ENCODE results near the gene C17orf107. TPM values are rescaled to one million over a fixed set of nuclear protein-coding genes. Genes with fewer than 3 reads are reported as not detected.

The C17orf107 gene
- total and polyA plus RNA-seq, 4 donors, result 0.19 to 5.9 (median 1.7) TPM

GRCh38 chr17:4887581-4887980 is 11.8 kb upstream of the C17orf107 start:
- Histone ChIP-seq H3K36me3 (ENCODE audit: control insufficient read depth in 4 of 4, insufficient read depth in 3 of 4, low read depth in 1 of 4, low read length in 3 of 4) (peaks cover 20 to 56% (median 31%) of the 10 kb centered on the region in 4 donors), H3K4me3 (ENCODE audit: low read depth in 1 of 3, low read length in 3 of 3) (no peak overlapping the region), H3K9me3 (ENCODE audit: control insufficient read depth in 4 of 4, low read length in 3 of 4) (no peaks in the 10 kb centered on the region), H3K27ac (ENCODE audit: low read depth in 1 of 2, low read length in 2 of 2) (no peak overlapping the region), H3K27me3 (ENCODE audit: control insufficient read depth in 4 of 4, insufficient read depth in 4 of 4, low read length in 3 of 4) (no peaks in the 10 kb centered on the region), H3K4me1 (ENCODE audit: control insufficient read depth in 4 of 4, insufficient read depth in 4 of 4, low read length in 3 of 4) (peaks cover 0 to 5% (median 3%) of the 10 kb centered on the region in 4 donors), H3K9ac (ENCODE audit: low read depth in 1 of 2, low read length in 2 of 2) (no peak overlapping the region)
- no peak for DNase-seq (ENCODE audit: low spot score)
- WGBS, result 95% methylated on average over 18 of the region's 18 CpGs
- TF ChIP-seq SP1 (IDR thresholded peaks at IDR 0.05), result no peak
- TF ChIP-seq HNF4G (IDR thresholded peaks at IDR 0.05), result no peak
- TF ChIP-seq FOXA1 (IDR thresholded peaks at IDR 0.05), result no peak
- no peak for TF ChIP-seq FOXA2 (IDR thresholded peaks at IDR 0.05)
- no peak for TF ChIP-seq RAD21 (IDR thresholded peaks at IDR 0.05)
- TF ChIP-seq ZBTB33 (IDR thresholded peaks at IDR 0.05), result no peak
- TF ChIP-seq, protein P1, sequence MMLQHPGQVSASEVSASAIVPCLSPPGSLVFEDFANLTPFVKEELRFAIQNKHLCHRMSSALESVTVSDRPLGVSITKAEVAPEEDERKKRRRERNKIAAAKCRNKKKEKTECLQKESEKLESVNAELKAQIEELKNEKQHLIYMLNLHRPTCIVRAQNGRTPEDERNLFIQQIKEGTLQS (IDR thresholded peaks at IDR 0.05), result no peak
- TF ChIP-seq NR2F2 (IDR thresholded peaks at IDR 0.05), result no peak
- TF ChIP-seq EGR1 (IDR thresholded peaks at IDR 0.05; ENCODE audit: low read depth in 2 of 2), result no peak
- TF ChIP-seq MAX (IDR thresholded peaks at IDR 0.05), result no peak
- TF ChIP-seq GABPA (IDR thresholded peaks at IDR 0.05 in 1 of 2, conservative IDR thresholded peaks at IDR 0.05 in 1 of 2), result no peak
- TF ChIP-seq, protein P2, sequence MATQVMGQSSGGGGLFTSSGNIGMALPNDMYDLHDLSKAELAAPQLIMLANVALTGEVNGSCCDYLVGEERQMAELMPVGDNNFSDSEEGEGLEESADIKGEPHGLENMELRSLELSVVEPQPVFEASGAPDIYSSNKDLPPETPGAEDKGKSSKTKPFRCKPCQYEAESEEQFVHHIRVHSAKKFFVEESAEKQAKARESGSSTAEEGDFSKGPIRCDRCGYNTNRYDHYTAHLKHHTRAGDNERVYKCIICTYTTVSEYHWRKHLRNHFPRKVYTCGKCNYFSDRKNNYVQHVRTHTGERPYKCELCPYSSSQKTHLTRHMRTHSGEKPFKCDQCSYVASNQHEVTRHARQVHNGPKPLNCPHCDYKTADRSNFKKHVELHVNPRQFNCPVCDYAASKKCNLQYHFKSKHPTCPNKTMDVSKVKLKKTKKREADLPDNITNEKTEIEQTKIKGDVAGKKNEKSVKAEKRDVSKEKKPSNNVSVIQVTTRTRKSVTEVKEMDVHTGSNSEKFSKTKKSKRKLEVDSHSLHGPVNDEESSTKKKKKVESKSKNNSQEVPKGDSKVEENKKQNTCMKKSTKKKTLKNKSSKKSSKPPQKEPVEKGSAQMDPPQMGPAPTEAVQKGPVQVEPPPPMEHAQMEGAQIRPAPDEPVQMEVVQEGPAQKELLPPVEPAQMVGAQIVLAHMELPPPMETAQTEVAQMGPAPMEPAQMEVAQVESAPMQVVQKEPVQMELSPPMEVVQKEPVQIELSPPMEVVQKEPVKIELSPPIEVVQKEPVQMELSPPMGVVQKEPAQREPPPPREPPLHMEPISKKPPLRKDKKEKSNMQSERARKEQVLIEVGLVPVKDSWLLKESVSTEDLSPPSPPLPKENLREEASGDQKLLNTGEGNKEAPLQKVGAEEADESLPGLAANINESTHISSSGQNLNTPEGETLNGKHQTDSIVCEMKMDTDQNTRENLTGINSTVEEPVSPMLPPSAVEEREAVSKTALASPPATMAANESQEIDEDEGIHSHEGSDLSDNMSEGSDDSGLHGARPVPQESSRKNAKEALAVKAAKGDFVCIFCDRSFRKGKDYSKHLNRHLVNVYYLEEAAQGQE (IDR thresholded peaks at IDR 0.05), result no peak
- no peak for TF ChIP-seq YY1 (IDR thresholded peaks at IDR 0.05)
- TF ChIP-seq, protein P3, sequence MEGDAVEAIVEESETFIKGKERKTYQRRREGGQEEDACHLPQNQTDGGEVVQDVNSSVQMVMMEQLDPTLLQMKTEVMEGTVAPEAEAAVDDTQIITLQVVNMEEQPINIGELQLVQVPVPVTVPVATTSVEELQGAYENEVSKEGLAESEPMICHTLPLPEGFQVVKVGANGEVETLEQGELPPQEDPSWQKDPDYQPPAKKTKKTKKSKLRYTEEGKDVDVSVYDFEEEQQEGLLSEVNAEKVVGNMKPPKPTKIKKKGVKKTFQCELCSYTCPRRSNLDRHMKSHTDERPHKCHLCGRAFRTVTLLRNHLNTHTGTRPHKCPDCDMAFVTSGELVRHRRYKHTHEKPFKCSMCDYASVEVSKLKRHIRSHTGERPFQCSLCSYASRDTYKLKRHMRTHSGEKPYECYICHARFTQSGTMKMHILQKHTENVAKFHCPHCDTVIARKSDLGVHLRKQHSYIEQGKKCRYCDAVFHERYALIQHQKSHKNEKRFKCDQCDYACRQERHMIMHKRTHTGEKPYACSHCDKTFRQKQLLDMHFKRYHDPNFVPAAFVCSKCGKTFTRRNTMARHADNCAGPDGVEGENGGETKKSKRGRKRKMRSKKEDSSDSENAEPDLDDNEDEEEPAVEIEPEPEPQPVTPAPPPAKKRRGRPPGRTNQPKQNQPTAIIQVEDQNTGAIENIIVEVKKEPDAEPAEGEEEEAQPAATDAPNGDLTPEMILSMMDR (IDR thresholded peaks at IDR 0.05; ENCODE audit: low read depth, low read length, missing input control), result no peak
- no peak for TF ChIP-seq JUND (IDR thresholded peaks at IDR 0.05)
- TF ChIP-seq RXRA (IDR thresholded peaks at IDR 0.05), result no peak
- no peak for TF ChIP-seq HNF4A (conservative IDR thresholded peaks at IDR 0.05)
- TF ChIP-seq TAF1 (conservative IDR thresholded peaks at IDR 0.05), result no peak
